22Rv1 (cell line): ENCODE data around the gene AGFG2.

Experiments used
- ZFX ChIP-seq: fragments of 450-650 bp; IDR thresholded peaks from 2 replicates; pipeline ENCODE4 v1.6.1; 2017; ENCODE audit warnings: antibody characterized with exemption, borderline replicate concordance
- TF ChIP-seq, protein P1 (sequence below): fragments of 450-650 bp; IDR thresholded peaks from 2 replicates; pipeline ENCODE4 v1.5.1; 2017; ENCODE audit warnings: mild to moderate bottlenecking

GRCh38 chr7:100545360-100546128 is 6.5 kb downstream of the AGFG2 start:
- TF ChIP-seq, protein P1, sequence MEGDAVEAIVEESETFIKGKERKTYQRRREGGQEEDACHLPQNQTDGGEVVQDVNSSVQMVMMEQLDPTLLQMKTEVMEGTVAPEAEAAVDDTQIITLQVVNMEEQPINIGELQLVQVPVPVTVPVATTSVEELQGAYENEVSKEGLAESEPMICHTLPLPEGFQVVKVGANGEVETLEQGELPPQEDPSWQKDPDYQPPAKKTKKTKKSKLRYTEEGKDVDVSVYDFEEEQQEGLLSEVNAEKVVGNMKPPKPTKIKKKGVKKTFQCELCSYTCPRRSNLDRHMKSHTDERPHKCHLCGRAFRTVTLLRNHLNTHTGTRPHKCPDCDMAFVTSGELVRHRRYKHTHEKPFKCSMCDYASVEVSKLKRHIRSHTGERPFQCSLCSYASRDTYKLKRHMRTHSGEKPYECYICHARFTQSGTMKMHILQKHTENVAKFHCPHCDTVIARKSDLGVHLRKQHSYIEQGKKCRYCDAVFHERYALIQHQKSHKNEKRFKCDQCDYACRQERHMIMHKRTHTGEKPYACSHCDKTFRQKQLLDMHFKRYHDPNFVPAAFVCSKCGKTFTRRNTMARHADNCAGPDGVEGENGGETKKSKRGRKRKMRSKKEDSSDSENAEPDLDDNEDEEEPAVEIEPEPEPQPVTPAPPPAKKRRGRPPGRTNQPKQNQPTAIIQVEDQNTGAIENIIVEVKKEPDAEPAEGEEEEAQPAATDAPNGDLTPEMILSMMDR: no peak
- TF ChIP-seq ZFX: no peak
